GM19463 (cell line): ENCODE measurements around the gene AZI2.
A peak's percentile ranks its signal among the peaks of the same experiment; 100 is the strongest.

Experiments used
- ATAC-seq: cut with Tn5 transposase; IDR thresholded peaks from one replicate; pipeline ENCODE4 v1.9.1; 2021; ENCODE audit warnings: mild to moderate bottlenecking, moderate library complexity; ENCODE audit not compliant: unreplicated experiment

AZI2 gene

GRCh38 chr3:28308196-28308595 is 40.4 kb downstream of the AZI2 start:
- ATAC-seq = no peak

GRCh38 chr3:28301688-28302087 is 46.9 kb downstream of the AZI2 start:
- ATAC-seq = no peak

GRCh38 chr3:28300345-28300962 is 48.2 kb downstream of the AZI2 start:
- ATAC-seq = no peak

- no peak for ATAC-seq
Observed at GRCh38 chr3:28299705-28300104, 48.9 kb downstream of the AZI2 start.

GRCh38 chr3:28295898-28296490 is 52.6 kb downstream of the AZI2 start:
- no peak for ATAC-seq

GRCh38 chr3:28294667-28295413 is 53.8 kb downstream of the AZI2 start:
- no peak for ATAC-seq

- ATAC-seq = no peak
Observed at GRCh38 chr3:28292622-28293021, 56.0 kb downstream of the AZI2 start.

GRCh38 chr3:28291577-28291976 is 57.0 kb downstream of the AZI2 start:
- no peak for ATAC-seq

- no peak for ATAC-seq
Observed at GRCh38 chr3:28290863-28291300, 57.7 kb downstream of the AZI2 start.

- ATAC-seq = no peak
Observed at GRCh38 chr3:28287046-28287445, 61.6 kb downstream of the AZI2 start.

- ATAC-seq = peak; percentile 91
Observed at GRCh38 chr3:28286595-28286994, 62.0 kb downstream of the AZI2 start.

- ATAC-seq = no peak
Observed at GRCh38 chr3:28280781-28281180, 67.8 kb downstream of the AZI2 start.

GRCh38 chr3:28279770-28280169 is 68.9 kb downstream of the AZI2 start:
- no peak for ATAC-seq

- no peak for ATAC-seq
Observed at GRCh38 chr3:28278918-28279317, 69.7 kb downstream of the AZI2 start.

- no peak for ATAC-seq
Observed at GRCh38 chr3:28273837-28274236, 74.8 kb downstream of the AZI2 start.
